Osteoblast (primary cell): ENCODE results near the gene DEPDC1B. TPM values are rescaled to one million over a fixed set of nuclear protein-coding genes. Genes with fewer than 3 reads are reported as not detected.

ENCODE experiments used
- DNase-seq: peaks from one replicate; pipeline ENCODE4 v3.0.0; 2011; ENCODE audit warnings: low spot score, mixed read lengths; ENCODE audit not compliant: insufficient read length; ENCODE audit errors: missing footprints
- H2AFZ ChIP-seq: 2 replicates; pipeline ENCODE4 v1.6.0; 2011; ENCODE audit warnings: mild to moderate bottlenecking, low read length
- H3K27ac ChIP-seq: 2 replicates; pipeline ENCODE4 v1.5.1; 2011; ENCODE audit warnings: mild to moderate bottlenecking, low read depth, low read length, moderate library complexity
- H3K27me3 ChIP-seq: 2 replicates; pipeline ENCODE4 v1.6.0; 2012; ENCODE audit warnings: mild to moderate bottlenecking, control low read depth, inconsistent platforms, low read length, moderate library complexity; ENCODE audit not compliant: insufficient read depth
- H3K36me3 ChIP-seq: 2 replicates; pipeline ENCODE4 v1.5.1; 2011; ENCODE audit warnings: mild to moderate bottlenecking, low read length, control low read depth, moderate library complexity; ENCODE audit not compliant: insufficient read depth
- H3K4me1 ChIP-seq: 2 replicates; pipeline ENCODE4 v1.5.1; 2011; ENCODE audit warnings: mild to moderate bottlenecking, low read length, control low read depth, moderate library complexity; ENCODE audit not compliant: insufficient read depth
- H3K4me2 ChIP-seq: 2 replicates; pipeline ENCODE4 v1.6.0; 2011; ENCODE audit warnings: mild to moderate bottlenecking, low read length; ENCODE audit not compliant: insufficient read depth
- H3K4me3 ChIP-seq: fragments of 200-600 bp; sonication (generic); 3 replicates; pipeline ENCODE4 v1.5.1; 2012; ENCODE audit warnings: mild to moderate bottlenecking, low read length, inconsistent platforms; ENCODE audit not compliant: insufficient read depth
- H3K79me2 ChIP-seq: 2 replicates; pipeline ENCODE4 v1.6.0; 2012; ENCODE audit warnings: mild to moderate bottlenecking, low read length, control low read depth, inconsistent platforms; ENCODE audit not compliant: insufficient read depth
- H3K9me3 ChIP-seq: 2 replicates; pipeline ENCODE4 v1.5.1; 2011; ENCODE audit warnings: low read depth, low read length, control low read depth
- H4K20me1 ChIP-seq: 2 replicates; pipeline ENCODE4 v1.6.0; 2012; ENCODE audit warnings: mild to moderate bottlenecking, low read length, control low read depth; ENCODE audit not compliant: insufficient read depth
- total RNA-seq: library from RNA; depleted of rRNA; stranded (reverse); fragments of >200 nt; gene quantifications from 2 replicates; pipeline ENCODE4 v1.2.3, GENCODE V29; 2012
- TF ChIP-seq, protein P1 (sequence below): IDR thresholded peaks from 2 replicates; pipeline ENCODE4 v1.5.1; 2011; ENCODE audit warnings: mild to moderate bottlenecking, low read depth, low read length, moderate library complexity; ENCODE audit errors: extremely low read depth

DEPDC1B gene
- total RNA-seq, 1 donor, result 1.4 TPM

DNA sequence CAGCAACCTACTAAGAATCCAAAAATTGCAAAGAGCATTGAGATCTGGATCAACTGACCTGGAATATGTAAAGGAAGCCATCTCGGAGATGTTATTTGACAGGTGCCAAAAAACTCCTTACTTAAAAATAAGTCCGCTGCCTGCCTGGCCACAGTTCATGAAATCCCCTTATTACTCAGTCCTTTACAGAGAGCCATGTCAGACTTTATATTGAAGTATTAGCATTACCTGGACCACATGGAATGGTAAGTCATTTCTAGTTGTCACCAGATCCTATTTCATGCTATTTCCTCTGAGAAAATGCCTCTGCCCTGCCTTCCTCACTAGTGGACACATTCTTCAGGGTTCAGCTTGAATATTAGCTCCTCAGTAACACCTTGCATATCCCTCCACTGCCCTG is 115.7 kb downstream of the DEPDC1B start:
- Histone ChIP-seq H4K20me1 (no peaks in the 10 kb centered on the region), H3K79me2 (no peaks in the 10 kb centered on the region), H3K9me3 (no peaks in the 10 kb centered on the region), H3K27me3 (no peaks in the 10 kb centered on the region), H3K4me3 (no peak overlapping the region), H3K4me1 (no peaks in the 10 kb centered on the region), H3K4me2 (no peak overlapping the region), H2AFZ (no peak overlapping the region), H3K27ac (no peak overlapping the region), H3K36me3 (no peaks in the 10 kb centered on the region)
- TF ChIP-seq, protein P1, sequence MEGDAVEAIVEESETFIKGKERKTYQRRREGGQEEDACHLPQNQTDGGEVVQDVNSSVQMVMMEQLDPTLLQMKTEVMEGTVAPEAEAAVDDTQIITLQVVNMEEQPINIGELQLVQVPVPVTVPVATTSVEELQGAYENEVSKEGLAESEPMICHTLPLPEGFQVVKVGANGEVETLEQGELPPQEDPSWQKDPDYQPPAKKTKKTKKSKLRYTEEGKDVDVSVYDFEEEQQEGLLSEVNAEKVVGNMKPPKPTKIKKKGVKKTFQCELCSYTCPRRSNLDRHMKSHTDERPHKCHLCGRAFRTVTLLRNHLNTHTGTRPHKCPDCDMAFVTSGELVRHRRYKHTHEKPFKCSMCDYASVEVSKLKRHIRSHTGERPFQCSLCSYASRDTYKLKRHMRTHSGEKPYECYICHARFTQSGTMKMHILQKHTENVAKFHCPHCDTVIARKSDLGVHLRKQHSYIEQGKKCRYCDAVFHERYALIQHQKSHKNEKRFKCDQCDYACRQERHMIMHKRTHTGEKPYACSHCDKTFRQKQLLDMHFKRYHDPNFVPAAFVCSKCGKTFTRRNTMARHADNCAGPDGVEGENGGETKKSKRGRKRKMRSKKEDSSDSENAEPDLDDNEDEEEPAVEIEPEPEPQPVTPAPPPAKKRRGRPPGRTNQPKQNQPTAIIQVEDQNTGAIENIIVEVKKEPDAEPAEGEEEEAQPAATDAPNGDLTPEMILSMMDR, result no peak
- DNase-seq, result no peak

DNA sequence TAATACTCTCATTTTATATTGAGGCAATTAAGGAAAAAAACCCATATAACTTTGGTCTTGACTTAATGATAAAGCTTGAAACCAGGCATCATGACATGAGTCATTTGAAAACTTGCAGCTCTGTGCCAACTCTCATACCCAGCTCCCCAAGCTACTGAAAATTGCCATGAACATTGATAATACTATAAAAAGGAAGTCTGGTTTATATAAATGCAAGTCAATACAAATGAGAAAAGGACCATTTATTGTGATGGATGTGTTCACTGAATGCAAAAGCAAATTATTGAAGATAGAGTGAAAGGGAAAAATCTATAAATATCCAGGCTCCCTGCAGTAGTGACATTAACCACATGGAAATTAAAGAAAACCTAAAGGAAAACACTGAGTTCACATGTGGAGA is 116.3 kb downstream of the DEPDC1B start:
- H3K36me3 ChIP-seq, result no peaks in the 10 kb centered on the region
- TF ChIP-seq, protein P1, result no peak
- H3K4me1 ChIP-seq, result no peaks in the 10 kb centered on the region
- H3K9me3 ChIP-seq, result no peaks in the 10 kb centered on the region
- H4K20me1 ChIP-seq, result no peaks in the 10 kb centered on the region
- DNase-seq, result no peak
- no peak overlapping the region for H3K4me2 ChIP-seq
- no peaks in the 10 kb centered on the region for H3K79me2 ChIP-seq
- H3K27me3 ChIP-seq, result no peaks in the 10 kb centered on the region
- no peak overlapping the region for H3K4me3 ChIP-seq
- H2AFZ ChIP-seq, result no peak overlapping the region
- H3K27ac ChIP-seq, result no peak overlapping the region

DNA sequence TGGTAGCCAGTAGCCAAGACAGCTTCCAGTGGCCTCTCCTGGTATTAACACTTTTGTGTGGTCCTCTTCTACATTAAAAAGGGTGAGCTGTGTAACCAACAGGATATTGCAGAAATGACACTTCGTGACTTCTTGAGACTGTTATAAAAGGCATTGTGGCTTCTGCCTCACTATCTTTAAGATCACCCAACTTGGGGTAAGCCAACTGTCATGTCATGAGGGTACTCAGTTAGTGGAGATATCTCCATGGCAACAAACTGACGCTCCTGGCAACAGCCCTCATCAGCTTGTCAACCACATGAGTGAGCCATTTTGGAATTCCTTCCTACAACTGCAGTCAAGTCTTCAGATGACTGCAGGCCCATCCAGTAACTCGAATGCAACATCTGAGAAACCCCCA is 121.7 kb downstream of the DEPDC1B start:
- H3K9me3 ChIP-seq, result no peaks in the 10 kb centered on the region
- TF ChIP-seq, protein P1, result no peak
- no peaks in the 10 kb centered on the region for H3K36me3 ChIP-seq
- no peaks in the 10 kb centered on the region for H3K79me2 ChIP-seq
- no peak for DNase-seq
- H2AFZ ChIP-seq, result no peak overlapping the region
- H3K27ac ChIP-seq, result no peak overlapping the region
- H3K4me3 ChIP-seq, result no peak overlapping the region
- H3K4me2 ChIP-seq, result no peak overlapping the region
- no peaks in the 10 kb centered on the region for H3K27me3 ChIP-seq
- H4K20me1 ChIP-seq, result no peaks in the 10 kb centered on the region
- peaks cover 4% of the 10 kb centered on the region for H3K4me1 ChIP-seq

DNA sequence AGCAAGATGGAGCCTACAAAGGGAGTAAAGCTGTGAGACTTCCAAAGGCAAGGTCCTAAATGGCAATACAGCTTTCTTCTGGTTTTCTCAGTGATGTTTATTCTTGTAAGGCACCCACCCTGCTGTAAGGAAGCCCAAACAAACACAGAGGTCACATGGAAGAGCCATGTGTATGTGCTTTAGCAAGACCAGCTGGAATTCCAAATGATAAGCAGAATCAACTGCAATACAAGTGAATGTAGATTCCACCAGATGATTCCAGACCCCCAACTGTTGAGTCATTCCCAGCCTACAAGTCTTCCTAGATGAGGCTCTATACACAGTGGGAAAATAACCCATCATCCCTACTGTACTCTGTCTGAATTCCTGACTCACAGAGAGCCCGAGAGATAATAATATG is 122.8 kb downstream of the DEPDC1B start:
- Histone ChIP-seq H3K27me3 (no peaks in the 10 kb centered on the region), H3K27ac (no peak overlapping the region), H3K36me3 (no peaks in the 10 kb centered on the region), H3K4me3 (no peak overlapping the region), H3K4me2 (no peak overlapping the region), H3K9me3 (no peaks in the 10 kb centered on the region), H4K20me1 (no peaks in the 10 kb centered on the region), H2AFZ (no peak overlapping the region), H3K4me1 (peaks cover 4% of the 10 kb centered on the region), H3K79me2 (no peaks in the 10 kb centered on the region)
- DNase-seq, result peak; percentile 58
- TF ChIP-seq, protein P1, result no peak
